Esophagus muscularis mucosa (tissue), 4 donors: Measurements from ENCODE around the gene ADAM33.

ENCODE experiments used
- CTCF ChIP-seq, 3 experiments: fragments of 200-600 bp in 2 of 3; fragments of 450-650 bp in 1 of 3; sonication (generic) in 2 of 3; IDR thresholded peaks; one replicate each; pipeline ENCODE4 v1.5.1; 2017 to 2019; ENCODE audit warnings: antibody characterized with exemption in 3 of 3, mild to moderate bottlenecking in 2 of 3, moderate library complexity in 1 of 3
- EP300 ChIP-seq: sonication (generic); formaldehyde crosslinking; IDR thresholded peaks from one replicate; pipeline ENCODE4 v1.6.1; 2017; ENCODE audit warnings: antibody characterized with exemption
- POLR2A ChIP-seq: fragments of 450-650 bp; IDR thresholded peaks from one replicate; pipeline ENCODE4 v1.6.1; 2017; ENCODE audit warnings: antibody characterized with exemption, moderate library complexity, mild to moderate bottlenecking, low read depth
- POLR2AphosphoS5 ChIP-seq, 2 donors: sonication (generic); formaldehyde crosslinking; IDR thresholded peaks; one replicate each; pipeline ENCODE4 v1.6.1; 2017; ENCODE audit warnings: antibody characterized with exemption in 2 of 2

GRCh38 chr20:3701061-3701998 lies 19.5 kb upstream of the ADAM33 start:
- no peak for TF ChIP-seq CTCF (IDR thresholded peaks at IDR 0.05)
- TF ChIP-seq POLR2A: no peak
- no peak for TF ChIP-seq POLR2AphosphoS5 (IDR thresholded peaks at IDR 0.05)
- TF ChIP-seq EP300: no peak
